Right atrium auricular region (tissue), 2 donors: Measurements from ENCODE around the gene NRG2. TPM values are rescaled to one million over a fixed set of nuclear protein-coding genes. Genes with fewer than 3 reads are reported as not detected.

Experiments
- DNase-seq: peaks from one replicate; pipeline ENCODE4 v3.0.0-alpha.2; 2019; ENCODE audit warnings: low spot score
- H3K27ac ChIP-seq, 2 donors: fragments of 200-600 bp; sonication (generic); 1 replicate in 1 of 2; 2 replicates in 1 of 2; pipeline ENCODE4 v1.5.1; 2016 to 2019
- H3K27me3 ChIP-seq, 2 donors: fragments of 200-600 bp; sonication (generic); one replicate each; pipeline versions ENCODE4 v1.5.1 to v1.6.0; 2017 to 2019
- H3K36me3 ChIP-seq: fragments of 200-600 bp; sonication (generic); one replicate; pipeline ENCODE4 v1.5.1; 2016
- H3K4me1 ChIP-seq, 2 donors: fragments of 200-600 bp; sonication (generic); one replicate each; pipeline versions ENCODE4 v1.5.1 to v1.6.0; 2017 to 2019
- H3K4me3 ChIP-seq, 2 donors: fragments of 200-600 bp; sonication (generic); 1 replicate in 1 of 2; 2 replicates in 1 of 2; pipeline ENCODE4 v1.5.1; 2017 to 2019; ENCODE audit warnings: mild to moderate bottlenecking in 1 of 2, moderate library complexity in 1 of 2
- H3K9me3 ChIP-seq, 2 donors: fragments of 200-600 bp; sonication (generic); one replicate each; pipeline ENCODE4 v1.5.1; 2019
- total RNA-seq, 2 donors: library from RNA; depleted of rRNA; stranded (reverse); fragments of >200 nt; gene quantifications; one replicate each; pipeline ENCODE4 v1.1.0, GENCODE V29; 2016
- TF ChIP-seq, protein P1 (sequence below), 2 donors: fragments of 200-600 bp; sonication (generic); IDR thresholded peaks; one replicate each; pipeline ENCODE4 v1.5.1; 2019; ENCODE audit warnings: antibody characterized with exemption in 2 of 2

Gene NRG2
- total RNA-seq, 2 donors from 2014 or later = 1.8 to 1.9 TPM

GRCh38 chr5:139951983-139952382 is 91.1 kb downstream of the NRG2 start:
- Histone ChIP-seq H3K27ac (no peak overlapping the region), H3K36me3 (no peaks in the 10 kb centered on the region), H3K4me1 (peaks cover 0 to 15% of the 10 kb centered on the region in 2 donors), H3K4me3 (no peak overlapping the region), H3K9me3 (no peaks in the 10 kb centered on the region), H3K27me3 (no peaks in the 10 kb centered on the region)
- DNase-seq = no peak
- TF ChIP-seq, protein P1, sequence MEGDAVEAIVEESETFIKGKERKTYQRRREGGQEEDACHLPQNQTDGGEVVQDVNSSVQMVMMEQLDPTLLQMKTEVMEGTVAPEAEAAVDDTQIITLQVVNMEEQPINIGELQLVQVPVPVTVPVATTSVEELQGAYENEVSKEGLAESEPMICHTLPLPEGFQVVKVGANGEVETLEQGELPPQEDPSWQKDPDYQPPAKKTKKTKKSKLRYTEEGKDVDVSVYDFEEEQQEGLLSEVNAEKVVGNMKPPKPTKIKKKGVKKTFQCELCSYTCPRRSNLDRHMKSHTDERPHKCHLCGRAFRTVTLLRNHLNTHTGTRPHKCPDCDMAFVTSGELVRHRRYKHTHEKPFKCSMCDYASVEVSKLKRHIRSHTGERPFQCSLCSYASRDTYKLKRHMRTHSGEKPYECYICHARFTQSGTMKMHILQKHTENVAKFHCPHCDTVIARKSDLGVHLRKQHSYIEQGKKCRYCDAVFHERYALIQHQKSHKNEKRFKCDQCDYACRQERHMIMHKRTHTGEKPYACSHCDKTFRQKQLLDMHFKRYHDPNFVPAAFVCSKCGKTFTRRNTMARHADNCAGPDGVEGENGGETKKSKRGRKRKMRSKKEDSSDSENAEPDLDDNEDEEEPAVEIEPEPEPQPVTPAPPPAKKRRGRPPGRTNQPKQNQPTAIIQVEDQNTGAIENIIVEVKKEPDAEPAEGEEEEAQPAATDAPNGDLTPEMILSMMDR (IDR thresholded peaks at IDR 0.05) = no peak

- TF ChIP-seq, protein P1 (IDR thresholded peaks at IDR 0.05) = no peak
- DNase-seq = peak; percentile 30
- Histone ChIP-seq H3K27me3 (no peaks in the 10 kb centered on the region), H3K27ac (no peak overlapping the region), H3K4me1 (peaks cover 0 to 15% of the 10 kb centered on the region in 2 donors), H3K4me3 (no peak overlapping the region), H3K36me3 (no peaks in the 10 kb centered on the region), H3K9me3 (no peaks in the 10 kb centered on the region)
Observed at GRCh38 chr5:139951296-139951924, 91.7 kb downstream of the NRG2 start.

DNA sequence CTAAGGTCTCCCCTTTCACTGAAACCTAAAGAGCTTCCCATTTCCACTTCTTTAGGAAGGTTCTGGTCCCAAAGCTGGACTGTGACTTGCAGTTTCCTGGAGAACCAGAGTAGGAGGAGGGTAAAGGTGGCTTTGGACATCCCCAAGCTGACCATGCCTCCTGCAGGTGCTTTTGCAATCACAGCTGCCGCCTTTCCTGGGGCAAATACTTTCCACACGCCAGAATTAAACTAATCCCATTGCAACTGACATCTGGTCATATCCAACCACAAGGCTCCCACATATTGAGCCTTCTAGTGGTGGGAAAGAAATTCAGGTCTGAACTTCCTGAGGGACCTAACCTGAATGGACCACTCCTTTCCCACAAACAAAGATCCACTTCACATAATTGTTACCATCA is 92.7 kb downstream of the NRG2 start:
- TF ChIP-seq, protein P1 (IDR thresholded peaks at IDR 0.05) = no peak
- peak overlapping the region in 1 of 2 donors; percentile 29 for H3K27ac ChIP-seq
- no peak for DNase-seq
- H3K4me3 ChIP-seq = no peak overlapping the region
- peaks cover 0 to 15% of the 10 kb centered on the region in 2 donors for H3K4me1 ChIP-seq
- no peaks in the 10 kb centered on the region for H3K9me3 ChIP-seq
- H3K27me3 ChIP-seq = no peaks in the 10 kb centered on the region
- no peaks in the 10 kb centered on the region for H3K36me3 ChIP-seq

GRCh38 chr5:139949710-139950109 is 93.4 kb downstream of the NRG2 start:
- H3K4me3 ChIP-seq = no peak overlapping the region
- H3K36me3 ChIP-seq = no peaks in the 10 kb centered on the region
- peaks cover 0 to 15% of the 10 kb centered on the region in 2 donors for H3K4me1 ChIP-seq
- H3K9me3 ChIP-seq = no peaks in the 10 kb centered on the region
- no peaks in the 10 kb centered on the region for H3K27me3 ChIP-seq
- peak overlapping the region in 1 of 2 donors; percentile 29 for H3K27ac ChIP-seq
- DNase-seq = peak; percentile 53
- TF ChIP-seq, protein P1 (IDR thresholded peaks at IDR 0.05) = no peak

DNA sequence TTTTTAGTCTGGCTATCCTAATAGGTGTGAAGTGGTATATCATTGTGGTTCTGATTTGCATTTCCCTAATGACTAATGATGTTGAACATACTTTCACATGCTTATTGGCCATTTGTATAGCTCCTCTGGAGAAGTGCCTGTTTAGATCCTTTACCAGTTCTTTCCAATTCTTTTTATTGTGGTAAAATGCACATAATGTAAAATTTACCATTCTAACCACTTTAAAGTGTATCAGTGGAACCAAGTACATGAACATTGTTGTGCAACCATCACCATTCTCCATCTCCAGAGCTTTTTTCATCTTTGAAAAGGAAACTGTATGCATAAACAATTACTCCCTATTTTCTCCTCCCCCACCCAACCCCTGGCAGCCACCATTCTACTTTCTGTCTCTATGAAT is 95.4 kb downstream of the NRG2 start:
- H3K9me3 ChIP-seq = peaks cover 0 to under 1% of the 10 kb centered on the region in 2 donors
- DNase-seq = no peak
- H3K27me3 ChIP-seq = no peaks in the 10 kb centered on the region
- peaks cover 0 to 9% of the 10 kb centered on the region in 2 donors for H3K4me1 ChIP-seq
- H3K4me3 ChIP-seq = no peak overlapping the region
- TF ChIP-seq, protein P1 (IDR thresholded peaks at IDR 0.05) = no peak
- H3K36me3 ChIP-seq = no peaks in the 10 kb centered on the region
- H3K27ac ChIP-seq = no peak overlapping the region

DNA sequence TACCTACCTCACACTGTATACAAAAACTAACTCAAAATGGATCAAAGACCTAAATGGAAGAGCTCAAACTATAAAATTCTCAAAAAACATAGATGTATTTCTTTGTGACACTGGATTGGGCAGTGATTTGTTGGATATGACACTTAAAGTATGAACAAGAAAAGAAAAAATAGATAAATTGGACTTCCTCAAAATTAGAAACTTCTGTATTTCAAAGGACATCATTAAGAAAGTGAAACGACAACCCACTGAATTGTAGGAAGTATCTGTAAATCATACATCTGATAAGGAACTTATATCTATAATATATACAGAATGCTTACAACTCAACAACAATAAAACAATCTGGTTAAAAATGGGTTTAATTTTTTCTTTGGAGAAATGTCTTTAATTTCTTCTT is 96.7 kb downstream of the NRG2 start:
- H3K27ac ChIP-seq = no peak overlapping the region

More for the DNA sequence above, 96.7 kb downstream of the NRG2 start:
- Histone ChIP-seq H3K36me3 (no peaks in the 10 kb centered on the region), H3K4me1 (peaks cover 0 to 9% of the 10 kb centered on the region in 2 donors), H3K9me3 (peaks cover 0 to 9% of the 10 kb centered on the region in 2 donors), H3K27me3 (no peaks in the 10 kb centered on the region), H3K4me3 (no peak overlapping the region)
- no peak for DNase-seq
- TF ChIP-seq, protein P1 (IDR thresholded peaks at IDR 0.05) = no peak
